BJ (cell line): ENCODE data around the gene SELENOO. TPM values are rescaled to one million over a fixed set of nuclear protein-coding genes. Genes with fewer than 3 reads are reported as not detected.
A peak's percentile ranks its signal among the peaks of the same experiment; 100 is the strongest.
"Not testable (repeated sequence)": the region's sequence is repeated elsewhere in the genome, so short reads cannot be mapped to it uniquely, and the experiment has no call there.

Experiments used
- CTCF ChIA-PET: fragments of 350-600 bp; formaldehyde crosslinking; extraction: SDS; loops from one replicate; lab custom pipeline; 2021; ENCODE audit warnings: antibody characterized with exemption, inconsistent platforms; lab: Yijun Ruan, JAX
- POLR2A ChIA-PET: fragments of 300-600 bp; sonication (Branson Sonifier 250); formaldehyde crosslinking; extraction: SDS; loops from one replicate; lab custom pipeline; 2021; ENCODE audit warnings: antibody characterized with exemption; lab: Charles Lee
- DNase-seq: peaks from one replicate; pipeline ENCODE4 v3.0.0-alpha.2; 2011; ENCODE audit warnings: low read depth
- H3K27me3 ChIP-seq: 2 replicates; pipeline ENCODE4 v1.6.0; 2011; ENCODE audit warnings: low read length; ENCODE audit not compliant: control insufficient read depth, insufficient read depth
- H3K36me3 ChIP-seq: 2 replicates; pipeline ENCODE4 v1.5.1; 2011; ENCODE audit warnings: low read length; ENCODE audit not compliant: control insufficient read depth, insufficient read depth
- H3K4me3 ChIP-seq: 2 replicates; pipeline ENCODE4 v1.5.1; 2011; ENCODE audit warnings: low read depth, mild to moderate bottlenecking, control low read depth, low read length
- polyA plus RNA-seq: library from polyadenylated mRNA; depleted of rRNA; stranded (reverse); fragments of >200 nt; gene quantifications from 2 replicates; pipeline ENCODE4 v1.2.3, GENCODE V29; 2011
- TF ChIP-seq, protein P1 (sequence below): IDR thresholded peaks from 2 replicates; pipeline ENCODE4 v1.5.1; 2011; ENCODE audit warnings: low read depth, mild to moderate bottlenecking, control low read depth, inconsistent platforms, low read length, moderate library complexity; ENCODE audit not compliant: insufficient read depth

Gene SELENOO
- polyA plus RNA-seq, 1 experiment, result 16.7 TPM

DNA sequence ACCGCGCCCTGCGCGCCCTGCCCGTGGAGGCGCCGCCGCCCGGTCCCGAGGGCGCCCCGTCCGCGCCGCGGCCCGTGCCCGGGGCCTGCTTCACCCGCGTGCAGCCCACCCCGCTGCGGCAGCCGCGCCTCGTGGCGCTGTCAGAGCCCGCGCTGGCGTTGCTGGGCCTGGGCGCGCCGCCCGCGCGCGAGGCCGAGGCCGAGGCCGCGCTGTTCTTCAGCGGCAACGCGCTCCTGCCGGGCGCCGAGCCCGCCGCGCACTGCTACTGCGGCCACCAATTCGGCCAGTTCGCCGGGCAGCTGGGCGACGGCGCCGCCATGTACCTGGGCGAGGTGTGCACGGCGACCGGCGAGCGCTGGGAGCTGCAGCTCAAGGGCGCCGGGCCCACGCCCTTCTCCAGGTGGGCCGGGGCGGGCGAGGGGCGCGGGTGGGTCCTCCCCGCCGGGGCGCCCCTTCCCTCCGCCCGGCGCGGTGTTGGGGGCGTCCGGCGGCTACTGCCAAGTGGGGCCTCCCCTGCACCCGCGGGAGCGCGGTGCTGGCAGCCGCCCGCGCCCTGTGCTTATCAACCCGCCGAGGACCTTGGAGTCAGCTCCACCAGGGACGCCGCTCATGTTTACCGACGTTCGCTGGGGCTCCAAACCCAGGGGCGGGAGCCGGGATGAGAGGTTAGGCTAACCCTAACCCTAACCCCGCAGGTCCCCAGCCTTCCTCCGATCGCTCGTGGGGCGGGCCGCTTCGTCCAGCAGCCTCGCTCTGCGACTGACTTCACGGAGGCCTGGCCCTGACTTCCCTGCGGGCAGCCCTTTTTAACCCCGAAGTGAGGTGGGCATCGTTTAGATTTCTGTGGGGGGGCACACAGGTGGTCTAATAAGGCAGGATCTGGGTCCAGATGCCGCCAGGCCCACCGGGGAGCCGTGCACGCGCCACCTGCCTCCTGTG is 649 bp downstream of the SELENOO start:
- no peak for DNase-seq
- no peaks in the 10 kb centered on the region for H3K27me3 ChIP-seq
- H3K36me3 ChIP-seq, result peaks cover 14% of the 10 kb centered on the region
- peak overlapping the region; percentile 61 for H3K4me3 ChIP-seq
- POLR2A ChIA-PET, result no interaction called here
- TF ChIP-seq, protein P1, sequence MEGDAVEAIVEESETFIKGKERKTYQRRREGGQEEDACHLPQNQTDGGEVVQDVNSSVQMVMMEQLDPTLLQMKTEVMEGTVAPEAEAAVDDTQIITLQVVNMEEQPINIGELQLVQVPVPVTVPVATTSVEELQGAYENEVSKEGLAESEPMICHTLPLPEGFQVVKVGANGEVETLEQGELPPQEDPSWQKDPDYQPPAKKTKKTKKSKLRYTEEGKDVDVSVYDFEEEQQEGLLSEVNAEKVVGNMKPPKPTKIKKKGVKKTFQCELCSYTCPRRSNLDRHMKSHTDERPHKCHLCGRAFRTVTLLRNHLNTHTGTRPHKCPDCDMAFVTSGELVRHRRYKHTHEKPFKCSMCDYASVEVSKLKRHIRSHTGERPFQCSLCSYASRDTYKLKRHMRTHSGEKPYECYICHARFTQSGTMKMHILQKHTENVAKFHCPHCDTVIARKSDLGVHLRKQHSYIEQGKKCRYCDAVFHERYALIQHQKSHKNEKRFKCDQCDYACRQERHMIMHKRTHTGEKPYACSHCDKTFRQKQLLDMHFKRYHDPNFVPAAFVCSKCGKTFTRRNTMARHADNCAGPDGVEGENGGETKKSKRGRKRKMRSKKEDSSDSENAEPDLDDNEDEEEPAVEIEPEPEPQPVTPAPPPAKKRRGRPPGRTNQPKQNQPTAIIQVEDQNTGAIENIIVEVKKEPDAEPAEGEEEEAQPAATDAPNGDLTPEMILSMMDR, result no peak
- CTCF ChIA-PET, result interaction anchor here (1.0 to 1.1 kb wide), 2 partner anchors 9 to 297 kb away, joined by 4 to 5 read pairs; no protein-coding TSS in a partner anchor

DNA sequence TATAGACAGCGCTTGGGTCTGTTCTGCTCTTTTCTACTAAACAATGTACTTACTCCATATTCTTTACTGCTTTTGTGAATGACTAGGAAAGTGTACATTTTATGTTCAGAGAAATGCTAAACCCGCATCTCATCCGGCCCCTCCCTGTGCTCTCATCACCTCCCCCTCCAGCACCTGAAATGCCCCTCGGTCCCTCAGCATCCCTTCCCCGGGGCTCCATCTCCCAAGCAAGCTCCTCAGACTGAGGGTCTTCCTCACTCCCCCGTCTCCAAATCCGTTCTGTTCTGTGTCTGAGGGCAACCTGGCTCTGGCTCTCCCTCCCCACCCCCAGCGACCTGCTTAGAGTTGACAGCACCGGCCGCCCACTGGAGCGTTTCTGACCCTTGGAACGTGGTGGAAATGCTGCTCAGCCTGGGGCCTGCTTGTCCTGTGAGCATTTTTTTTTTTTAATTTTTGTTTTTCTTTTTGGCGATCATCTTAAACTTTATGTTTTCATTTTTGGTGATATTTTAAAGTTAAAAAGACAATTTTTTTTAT is 1.4 kb downstream of the SELENOO start:
- CTCF ChIA-PET, result no interaction called here
- Histone ChIP-seq H3K36me3 (peaks cover 12% of the 10 kb centered on the region), H3K4me3 (peak overlapping the region; percentile 61), H3K27me3 (no peaks in the 10 kb centered on the region)
- POLR2A ChIA-PET, result no interaction called here
- TF ChIP-seq, protein P1, result no peak
- no peak for DNase-seq

DNA sequence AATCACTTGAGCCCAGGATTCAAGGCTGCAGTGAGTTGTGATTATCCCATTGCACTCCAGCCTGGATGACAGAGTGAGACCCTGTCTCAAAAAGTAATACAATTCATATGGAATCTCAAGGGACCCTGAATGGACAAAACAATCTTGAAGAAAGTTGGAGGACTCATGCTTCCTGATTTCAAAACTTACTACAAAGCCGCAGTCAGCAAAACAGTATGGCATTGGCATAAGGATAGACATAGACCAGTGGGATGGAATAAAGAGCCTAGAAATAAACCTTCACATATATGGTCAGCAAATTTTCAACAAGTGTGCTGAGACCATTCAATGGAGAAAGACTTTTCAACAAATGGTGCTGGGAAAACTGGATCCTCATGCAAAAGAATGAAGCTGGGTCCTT is 2.5 kb downstream of the SELENOO start:
- peaks cover 12% of the 10 kb centered on the region for H3K36me3 ChIP-seq
- POLR2A ChIA-PET, result no interaction called here
- CTCF ChIA-PET, result interaction anchor here (1.3 kb wide), 1 partner anchor 13 kb away, joined by 3 read pairs; no protein-coding TSS in a partner anchor
- no peak overlapping the region for H3K4me3 ChIP-seq
- DNase-seq, result no peak
- H3K27me3 ChIP-seq, result no peaks in the 10 kb centered on the region
- TF ChIP-seq, protein P1, result no peak

DNA sequence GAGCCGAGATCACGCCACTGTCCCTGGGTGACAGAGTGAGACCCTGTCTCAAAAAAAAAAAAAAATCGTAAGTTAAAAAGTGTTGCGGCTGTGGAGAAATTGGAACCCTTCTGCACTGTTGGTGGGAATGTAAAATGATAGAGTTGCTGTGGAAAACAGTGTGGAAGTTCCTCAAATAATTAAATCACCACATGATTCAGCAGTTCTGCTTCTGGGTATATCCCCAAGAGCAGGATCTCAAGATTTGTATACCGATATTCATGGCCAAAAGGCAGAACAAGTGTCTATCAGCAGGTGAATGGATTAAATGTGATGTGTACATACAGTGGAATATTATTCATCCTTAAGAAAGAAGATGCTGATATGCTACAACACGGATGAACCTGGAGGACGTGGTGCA is 3.8 kb downstream of the SELENOO start:
- Histone ChIP-seq H3K27me3 (no peaks in the 10 kb centered on the region), H3K36me3 (peaks cover 13% of the 10 kb centered on the region), H3K4me3 (no peak overlapping the region)
- ChIA-PET POLR2A (no interaction called here), CTCF (no interaction called here)
- TF ChIP-seq, protein P1, result no peak
- no peak for DNase-seq

DNA sequence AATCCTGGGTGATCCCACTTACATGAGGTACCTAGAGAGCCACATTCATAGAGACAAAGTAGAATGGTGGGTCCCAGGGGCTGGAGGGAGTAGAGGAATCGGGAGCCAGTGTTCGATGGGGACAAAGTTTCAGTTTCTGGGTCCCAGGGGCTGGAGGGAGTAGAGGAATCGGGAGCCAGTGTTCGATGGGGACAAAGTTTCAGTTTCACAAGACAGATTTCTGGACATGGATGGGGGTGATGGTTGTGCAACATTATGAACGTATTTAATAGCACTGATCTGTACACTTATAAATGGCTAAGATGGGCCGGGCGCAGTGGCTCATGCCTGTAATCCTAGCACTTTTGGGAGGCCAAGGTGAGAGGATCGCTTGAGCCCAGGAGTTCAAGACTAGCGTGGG is 4.2 kb downstream of the SELENOO start:
- H3K27me3 ChIP-seq, POLR2A ChIA-PET, H3K4me3 ChIP-seq, DNase-seq: not testable (repeated sequence)
- CTCF ChIA-PET, result interaction anchor here (0.7 kb wide), 1 partner anchor 14 kb away, joined by 3 read pairs; no protein-coding TSS in a partner anchor
- peaks cover 15% of the 10 kb centered on the region for H3K36me3 ChIP-seq
